ENCODE measurements around the gene PUM1. TPM values are rescaled to one million over a fixed set of nuclear protein-coding genes. Genes with fewer than 3 reads are reported as not detected.

The PUM1 gene
- total and polyA plus RNA-seq, 2 of the 4 experiments (the other 2 are of a cell fraction), result 75.4 to 137 TPM

DNA sequence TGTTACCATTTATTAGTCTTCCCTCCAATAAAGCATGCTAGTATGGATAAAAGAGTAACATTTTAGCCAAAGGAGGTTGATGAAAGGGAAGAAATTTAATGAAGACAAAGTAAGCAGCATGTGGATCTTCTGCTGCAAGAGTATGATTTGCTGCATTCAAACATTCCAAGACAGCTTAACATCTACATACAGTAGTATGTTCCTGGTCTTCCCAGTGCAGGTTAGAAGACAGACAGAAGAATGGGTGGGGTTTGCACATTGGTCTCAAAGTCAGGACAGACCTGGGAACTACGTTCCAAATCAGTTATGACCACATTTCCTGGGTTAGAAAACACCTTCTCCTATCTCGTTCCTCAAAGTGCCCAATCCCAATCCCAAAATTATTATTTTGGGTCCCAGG is 43.3 kb downstream of the PUM1 start:
- Histone ChIP-seq H3K79me1 (ENCODE audit: low read depth in 1 of 2, low read length in 2 of 2) (peaks cover 13 to 52% of the 10 kb centered on the region in 2 experiments), H3K4ac (ENCODE audit: low read depth, low read length) (no peak overlapping the region), H3K4me1 (ENCODE audit: control insufficient read depth, insufficient read depth, low read length) (peaks cover 2% of the 10 kb centered on the region), H2BK120ac (ENCODE audit: low read depth, low read length) (no peak overlapping the region), H4K91ac (ENCODE audit: insufficient read depth, low read depth, low read length) (no peak overlapping the region), H3K56ac (ENCODE audit: extremely low read depth, insufficient read depth, low read length) (no peak overlapping the region), H3K4me2 (ENCODE audit: low read depth, low read length) (no peak overlapping the region), H3K9me1 (ENCODE audit: insufficient read depth, low read length) (peaks cover 11% of the 10 kb centered on the region; the same call in 1 of the 2 replicates), H3K9ac (ENCODE audit: low read depth, low read length) (no peak overlapping the region), H3K18ac (ENCODE audit: low read depth, low read length) (no peak overlapping the region), H3K27me3 (ENCODE audit: control insufficient read depth, insufficient read depth, low read length) (no peaks in the 10 kb centered on the region), H2BK15ac (ENCODE audit: low read depth, low read length) (no peak overlapping the region), H3K36me3 (ENCODE audit: control insufficient read depth, insufficient read depth, low read length) (peaks cover 6% of the 10 kb centered on the region), H2AFZ (replicated peaks; ENCODE audit: low read length, poor library complexity) (no peak overlapping the region), H3K4me3 (ENCODE audit: insufficient read depth, low read depth, low read length) (no peak overlapping the region), H4K5ac (ENCODE audit: low read depth, low read length) (no peak overlapping the region), H2BK20ac (ENCODE audit: low read depth, low read length) (no peak overlapping the region), H2AK9ac (replicated peaks; ENCODE audit: low read depth, low read length, poor library complexity) (no peak overlapping the region), H2BK5ac (ENCODE audit: low read depth, low read length, poor library complexity, severe bottlenecking) (no peak overlapping the region), H4K20me1 (ENCODE audit: insufficient read depth, low read length) (peaks cover 85% of the 10 kb centered on the region), H4K8ac (ENCODE audit: low read depth in 2 of 2, low read length in 2 of 2) (no peak overlapping the region), H3K9me3 (ENCODE audit: control insufficient read depth, insufficient read depth, low read length) (no peaks in the 10 kb centered on the region), H2AK5ac (ENCODE audit: low read depth, low read length) (no peak overlapping the region), H3K27ac (ENCODE audit: insufficient read depth, low read length) (no peak overlapping the region), H3K14ac (replicated peaks; ENCODE audit: low read depth, low read length) (no peak overlapping the region), H3K23ac (ENCODE audit: low read depth, low read length) (peak overlapping the region; percentile 10; the same call in 1 of the 2 replicates)
- POLR2A ChIA-PET (ENCODE audit: unreplicated experiment), result no interaction called here
- in situ Hi-C loops (cut with MboI; ENCODE audit: low sequenced_read_pairs) (no loop called here), intact Hi-C loops (cut with micrococcal nuclease) (no loop called here), dilution Hi-C loops (cut with HindIII; ENCODE audit: low sequenced_read_pairs, unreplicated experiment) (no loop called here)
- ATAC-seq (ENCODE audit: low read depth) (no peak), DNase-seq (no peak)
- no peak for TF ChIP-seq CEBPB (IDR thresholded peaks at IDR 0.05; ENCODE audit: low read depth, low read length)
- no peak for TF ChIP-seq USF2 (IDR thresholded peaks at IDR 0.05; ENCODE audit: low read depth, low read length)
- no peak for TF ChIP-seq NFE2L2 (IDR thresholded peaks at IDR 0.05; ENCODE audit: low read depth, low read length)
- no peak for TF ChIP-seq MXI1 (IDR thresholded peaks at IDR 0.05; ENCODE audit: borderline replicate concordance, low read depth, low read length)
- no peak for TF ChIP-seq BHLHE40 (IDR thresholded peaks at IDR 0.05; ENCODE audit: low read depth, low read length)
- no peak for TF ChIP-seq MAZ (IDR thresholded peaks at IDR 0.05; ENCODE audit: borderline replicate concordance, low read depth, low read length)
- no peak for TF ChIP-seq RCOR1 (IDR thresholded peaks at IDR 0.05; ENCODE audit: insufficient replicate concordance, low read length)
- no peak for TF ChIP-seq FOS (IDR thresholded peaks at IDR 0.05; ENCODE audit: low read depth, low read length)
- no peak for TF ChIP-seq MAFK (IDR thresholded peaks at IDR 0.05; ENCODE audit: low read depth, low read length)
- no peak for TF ChIP-seq POLR2A (IDR thresholded peaks at IDR 0.05; ENCODE audit: low read depth, low read length)
- no peak for TF ChIP-seq SMC3 (IDR thresholded peaks at IDR 0.05; ENCODE audit: low read depth, low read length)
- no peak for TF ChIP-seq RAD21 (IDR thresholded peaks at IDR 0.05; ENCODE audit: low read length)
- TF ChIP-seq, protein P1, sequence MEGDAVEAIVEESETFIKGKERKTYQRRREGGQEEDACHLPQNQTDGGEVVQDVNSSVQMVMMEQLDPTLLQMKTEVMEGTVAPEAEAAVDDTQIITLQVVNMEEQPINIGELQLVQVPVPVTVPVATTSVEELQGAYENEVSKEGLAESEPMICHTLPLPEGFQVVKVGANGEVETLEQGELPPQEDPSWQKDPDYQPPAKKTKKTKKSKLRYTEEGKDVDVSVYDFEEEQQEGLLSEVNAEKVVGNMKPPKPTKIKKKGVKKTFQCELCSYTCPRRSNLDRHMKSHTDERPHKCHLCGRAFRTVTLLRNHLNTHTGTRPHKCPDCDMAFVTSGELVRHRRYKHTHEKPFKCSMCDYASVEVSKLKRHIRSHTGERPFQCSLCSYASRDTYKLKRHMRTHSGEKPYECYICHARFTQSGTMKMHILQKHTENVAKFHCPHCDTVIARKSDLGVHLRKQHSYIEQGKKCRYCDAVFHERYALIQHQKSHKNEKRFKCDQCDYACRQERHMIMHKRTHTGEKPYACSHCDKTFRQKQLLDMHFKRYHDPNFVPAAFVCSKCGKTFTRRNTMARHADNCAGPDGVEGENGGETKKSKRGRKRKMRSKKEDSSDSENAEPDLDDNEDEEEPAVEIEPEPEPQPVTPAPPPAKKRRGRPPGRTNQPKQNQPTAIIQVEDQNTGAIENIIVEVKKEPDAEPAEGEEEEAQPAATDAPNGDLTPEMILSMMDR (conservative IDR thresholded peaks at IDR 0.05; ENCODE audit: low read depth, low read length), result no peak
- no peak for TF ChIP-seq ELK1 (IDR thresholded peaks at IDR 0.05; ENCODE audit: borderline replicate concordance, low read depth, low read length)
- no peak for TF ChIP-seq RFX5 (IDR thresholded peaks at IDR 0.05; ENCODE audit: low read depth, low read length)
- no peak for TF ChIP-seq CHD1 (IDR thresholded peaks at IDR 0.05; ENCODE audit: low read depth, low read length)
- CTCF ChIA-PET, result interaction anchor here (0.6 kb wide), 1 partner anchor 275 kb away, joined by 4 read pairs; the partner anchor contains the start of gene ZCCHC17
- WGBS, 2 experiments (ENCODE audit: extremely low coverage in 2 of 2, insufficient read length in 1 of 2), result no CpG with 5 or more reads among the region's 2 CpGs
- BruUV-seq (replicated peaks), result no TSS peak

Data from IMR-90 (cell line).